Stomach (tissue), 9 donors: ENCODE data around the gene SP1. TPM values are rescaled to one million over a fixed set of nuclear protein-coding genes. Genes with fewer than 3 reads are reported as not detected.

Experiments
- DNase-seq, 2 donors: peaks; one replicate each; pipeline versions ENCODE4 v3.0.0 to v3.0.0-alpha.2; 2013 to 2019
- H3K27ac ChIP-seq, 5 donors: fragments of 200-600 bp in 4 of 5; sonication (generic) in 4 of 5; one replicate each; pipeline ENCODE4 v1.5.1; 2013 to 2019; ENCODE audit warnings: mild to moderate bottlenecking in 1 of 5, moderate library complexity in 1 of 5
- H3K27me3 ChIP-seq, 3 donors: fragments of 200-600 bp; sonication (generic); one replicate each; pipeline ENCODE4 v1.5.1; 2017 to 2019; ENCODE audit warnings: mixed run types in 1 of 3
- H3K36me3 ChIP-seq, 4 donors: fragments of 200-600 bp; sonication (generic); 1 replicate in 3 of 4; 2 replicates in 1 of 4; pipeline ENCODE4 v1.5.1; 2016 to 2019
- H3K4me1 ChIP-seq, 4 donors: fragments of 200-600 bp; sonication (generic); one replicate each; pipeline ENCODE4 v1.5.1; 2016 to 2019
- H3K4me3 ChIP-seq, 4 donors: fragments of 200-600 bp; sonication (generic) in 3 of 4; one replicate each; pipeline ENCODE4 v1.5.1; 2016 to 2019; ENCODE audit warnings: mild to moderate bottlenecking in 1 of 4
- H3K9me3 ChIP-seq, 4 donors: fragments of 200-600 bp; sonication (generic); one replicate each; pipeline ENCODE4 v1.5.1; 2016 to 2019
- CTCF ChIP-seq, 7 experiments: fragments of 450-650 bp in 4 of 7; fragments of 200-600 bp in 3 of 7; sonication (generic) in 3 of 7; IDR thresholded peaks; one replicate each; pipeline ENCODE4 v1.5.1; 2016 to 2019; ENCODE audit warnings: antibody characterized with exemption in 7 of 7, control low read depth in 2 of 7, mild to moderate bottlenecking in 1 of 7
- EP300 ChIP-seq: sonication (generic); formaldehyde crosslinking; IDR thresholded peaks from one replicate; pipeline ENCODE4 v1.6.1; 2017; ENCODE audit warnings: antibody characterized with exemption
- POLR2A ChIP-seq, 4 donors: fragments of 450-650 bp; IDR thresholded peaks; one replicate each; pipeline ENCODE4 v1.6.1; 2016; ENCODE audit warnings: antibody characterized with exemption in 4 of 4, control low read depth in 2 of 4, mild to moderate bottlenecking in 1 of 4, moderate library complexity in 1 of 4
- POLR2AphosphoS5 ChIP-seq, 3 donors: sonication (generic); formaldehyde crosslinking; IDR thresholded peaks; one replicate each; pipeline ENCODE4 v1.6.1; 2016; ENCODE audit warnings: antibody characterized with exemption in 3 of 3
- WGBS, 5 donors: extraction: QIAGEN DNeasy Blood & Tissue Kit in 3 of 5; methylation state at CpG; one replicate each; pipeline versions ENCODE4 v1.1.5 to v1.1.7; 2013 to 2018; 5-methylcytosine and 5-hydroxymethylcytosine counted together
- intact Hi-C: fragments of 100-400 bp; cut with DNase I; formaldehyde crosslinking; loops from one replicate; pipeline ENCODE4 v1.15.1; 2023; ENCODE audit warnings: low total_unique reads
- polyA plus RNA-seq, 3 donors: library from polyadenylated mRNA; stranded (reverse); fragments of 200-250 nt; gene quantifications; one replicate each; pipeline ENCODE4 v1.2.3, GENCODE V29; 2013
- total RNA-seq, 5 donors: library from RNA; depleted of rRNA; stranded (reverse); fragments of >200 nt; gene quantifications; one replicate each; pipeline versions ENCODE4 v1.1.0 to v1.2.3, GENCODE V29; 2014 to 2016
- donor health status: healthy with polysubstance abuse.
- donor health status: Bipolar disorder and iron deficiency.
- donor health status: healthy.

SP1 gene
- total and polyA plus RNA-seq, 8 donors: 10.2 to 142 (median 22.4) TPM

GRCh38 chr12:53454707-53455106 is 74.7 kb downstream of the SP1 start:
- DNase-seq: no peak
- TF ChIP-seq CTCF (IDR thresholded peaks at IDR 0.05): no peak
- no peak for TF ChIP-seq POLR2AphosphoS5 (IDR thresholded peaks at IDR 0.05)
- TF ChIP-seq EP300: no peak
- no peak for TF ChIP-seq POLR2A (IDR thresholded peaks at IDR 0.05)
- Histone ChIP-seq H3K27ac (no peak overlapping the region), H3K4me3 (peak overlapping the region in 2 of 4 donors; percentile 78 to 86), H3K4me1 (peaks cover 20 to 70% (median 39%) of the 10 kb centered on the region in 4 donors), H3K27me3 (no peaks in the 10 kb centered on the region), H3K9me3 (no peaks in the 10 kb centered on the region), H3K36me3 (peaks cover 55 to 59% (median 57%) of the 10 kb centered on the region in 4 donors)
- 33 to 56% (median 43%) methylated on average over 3 of the region's 3 CpGs for WGBS, 5 donors
- intact Hi-C loops: no loop called here

GRCh38 chr12:53456654-53457366 is 76.8 kb downstream of the SP1 start:
- no peaks in the 10 kb centered on the region for H3K9me3 ChIP-seq
- H3K36me3 ChIP-seq: peaks cover 76 to 80% (median 78%) of the 10 kb centered on the region in 4 donors
- intact Hi-C loops: no loop called here
- no peaks in the 10 kb centered on the region for H3K27me3 ChIP-seq
- TF ChIP-seq POLR2A (IDR thresholded peaks at IDR 0.05): no peak
- TF ChIP-seq POLR2AphosphoS5 (IDR thresholded peaks at IDR 0.05): peak in 1 of 3 donors; percentile 18
- no peak for DNase-seq
- H3K27ac ChIP-seq: no peak overlapping the region
- H3K4me1 ChIP-seq: peaks cover 34 to 82% (median 51%) of the 10 kb centered on the region in 4 donors
- no peak overlapping the region for H3K4me3 ChIP-seq
- WGBS, 5 donors: 48 to 57% (median 49%) methylated on average over 6 of the region's 6 CpGs

GRCh38 chr12:53459097-53459496 is 79.1 kb downstream of the SP1 start:
- intact Hi-C loops: no loop called here
- Histone ChIP-seq H3K4me3 (no peak overlapping the region), H3K36me3 (peaks cover 99 to 100% (median 100%) of the 10 kb centered on the region in 4 donors), H3K9me3 (no peaks in the 10 kb centered on the region), H3K27me3 (no peaks in the 10 kb centered on the region), H3K4me1 (peaks cover 19 to 92% (median 50%) of the 10 kb centered on the region in 4 donors), H3K27ac (no peak overlapping the region)
- DNase-seq: no peak
- no peak for TF ChIP-seq CTCF (IDR thresholded peaks at IDR 0.05)
- no peak for TF ChIP-seq POLR2A (IDR thresholded peaks at IDR 0.05)
- no peak for TF ChIP-seq EP300
- no peak for TF ChIP-seq POLR2AphosphoS5 (IDR thresholded peaks at IDR 0.05)
- WGBS, 5 donors: 58 to 77% (median 62%) methylated on average over 4 of the region's 4 CpGs

GRCh38 chr12:53461059-53461458 is 81.1 kb downstream of the SP1 start:
- 68 to 82% (median 73%) methylated on average over 3 of the region's 3 CpGs for WGBS, 5 donors
- no peak overlapping the region for H3K4me3 ChIP-seq
- no peaks in the 10 kb centered on the region for H3K27me3 ChIP-seq
- TF ChIP-seq POLR2A (IDR thresholded peaks at IDR 0.05) (peak in 1 of 4 donors; percentile 21), CTCF (IDR thresholded peaks at IDR 0.05) (no peak), POLR2AphosphoS5 (IDR thresholded peaks at IDR 0.05) (no peak)
- no peaks in the 10 kb centered on the region for H3K9me3 ChIP-seq
- no peak for DNase-seq
- H3K4me1 ChIP-seq: peaks cover 16 to 92% (median 51%) of the 10 kb centered on the region in 4 donors
- H3K36me3 ChIP-seq: peaks cover 100% of the 10 kb centered on the region in 4 donors
- peak overlapping the region in 1 of 5 donors; percentile 11 for H3K27ac ChIP-seq
- intact Hi-C loops: loop anchor here (10.0 kb wide), 1 partner anchor 54 kb away; no protein-coding TSS in a partner anchor

GRCh38 chr12:53461591-53461990 is 81.6 kb downstream of the SP1 start:
- intact Hi-C loops: loop anchor here (10.0 kb wide), 1 partner anchor 53 kb away; no protein-coding TSS in a partner anchor
- H3K4me3 ChIP-seq: no peak overlapping the region
- H3K27ac ChIP-seq: no peak overlapping the region
- TF ChIP-seq CTCF (IDR thresholded peaks at IDR 0.05) (no peak), EP300 (no peak), POLR2A (IDR thresholded peaks at IDR 0.05) (no peak), POLR2AphosphoS5 (IDR thresholded peaks at IDR 0.05) (no peak)
- WGBS, 5 donors: 70 to 82% (median 73%) methylated on average over 8 of the region's 8 CpGs
- H3K4me1 ChIP-seq: peaks cover 16 to 92% (median 49%) of the 10 kb centered on the region in 4 donors
- H3K9me3 ChIP-seq: no peaks in the 10 kb centered on the region
- peaks cover 100% of the 10 kb centered on the region in 4 donors for H3K36me3 ChIP-seq
- no peaks in the 10 kb centered on the region for H3K27me3 ChIP-seq
- no peak for DNase-seq
